IMR-90 (cell line): Measurements from ENCODE around the gene CDC5L. TPM values are rescaled to one million over a fixed set of nuclear protein-coding genes. Genes with fewer than 3 reads are reported as not detected.

ENCODE experiments used
- ATAC-seq: fragments of 200-7000 bp; cut with Tn5 transposase; 2 replicates; pipeline ENCODE4 v1.9.1; 2020; ENCODE audit warnings: low read depth, mild to moderate bottlenecking, moderate library complexity
- BruUV-seq: library from RNA; stranded (reverse); fragments of 400-500 nt; replicated peaks from 2 replicates; lab custom pipeline; 2021; lab: Mats Ljungman, UMichigan
- CTCF ChIA-PET: fragments of 300-600 bp; formaldehyde crosslinking; extraction: SDS; loops from one replicate; lab custom pipeline; 2021; ENCODE audit warnings: antibody characterized with exemption; lab: Yijun Ruan, JAX
- POLR2A ChIA-PET: fragments of 300-600 bp; sonication (Branson Sonifier 250); formaldehyde crosslinking; loops from one replicate; lab custom pipeline; 2022; ENCODE audit warnings: antibody characterized with exemption; ENCODE audit not compliant: unreplicated experiment; lab: Charles Lee
- DNase-seq: peaks from one replicate; pipeline ENCODE4 v3.0.0; 2013
- H2AFZ ChIP-seq: replicated peaks from 2 replicates; pipeline ENCODE3; 2013; ENCODE audit warnings: low read length, mild to moderate bottlenecking; ENCODE audit not compliant: poor library complexity
- H2AK5ac ChIP-seq: 2 replicates; pipeline ENCODE4 v1.6.1; 2013; ENCODE audit warnings: low read depth, low read length, inconsistent platforms
- H2AK9ac ChIP-seq: replicated peaks from 2 replicates; pipeline ENCODE3; 2013; ENCODE audit warnings: mild to moderate bottlenecking, low read depth, low read length, moderate library complexity; ENCODE audit not compliant: poor library complexity
- H2BK120ac ChIP-seq: 2 replicates; pipeline ENCODE4 v1.6.1; 2013; ENCODE audit warnings: low read depth, low read length, inconsistent platforms
- H2BK15ac ChIP-seq: 3 replicates; pipeline ENCODE4 v1.6.1; 2013; ENCODE audit warnings: low read depth, low read length, inconsistent platforms
- H2BK20ac ChIP-seq: 2 replicates; pipeline ENCODE4 v1.6.1; 2013; ENCODE audit warnings: low read depth, mild to moderate bottlenecking, inconsistent platforms, low read length, moderate library complexity
- H2BK5ac ChIP-seq: 2 replicates; pipeline ENCODE4 v1.6.1; 2013; ENCODE audit warnings: mild to moderate bottlenecking, low read depth, low read length, inconsistent platforms; ENCODE audit not compliant: poor library complexity, severe bottlenecking
- H3K14ac ChIP-seq: replicated peaks from 2 replicates; pipeline ENCODE4 v1.6.1; 2013; ENCODE audit warnings: low read depth, low read length, inconsistent platforms
- H3K18ac ChIP-seq: 2 replicates; pipeline ENCODE4 v1.6.1; 2013; ENCODE audit warnings: low read depth, low read length, control low read depth
- H3K23ac ChIP-seq: 2 replicates; pipeline ENCODE4 v1.6.1; 2013; ENCODE audit warnings: low read depth, low read length, inconsistent platforms
- H3K27ac ChIP-seq: 2 replicates; pipeline ENCODE4 v1.5.1; 2013; ENCODE audit warnings: mild to moderate bottlenecking, control low read depth, low read length; ENCODE audit not compliant: insufficient read depth
- H3K27me3 ChIP-seq: 2 replicates; pipeline ENCODE4 v1.6.1; 2013; ENCODE audit warnings: low read length; ENCODE audit not compliant: control insufficient read depth, insufficient read depth
- H3K36me3 ChIP-seq: 2 replicates; pipeline ENCODE4 v1.6.1; 2013; ENCODE audit warnings: low read length, mixed read lengths; ENCODE audit not compliant: control insufficient read depth, insufficient read depth
- H3K4ac ChIP-seq: 2 replicates; pipeline ENCODE4 v1.6.1; 2013; ENCODE audit warnings: low read depth, low read length, inconsistent platforms
- H3K4me1 ChIP-seq: 2 replicates; pipeline ENCODE4 v1.6.1; 2013; ENCODE audit warnings: low read length, mixed read lengths; ENCODE audit not compliant: control insufficient read depth, insufficient read depth
- H3K4me2 ChIP-seq: 2 replicates; pipeline ENCODE4 v1.6.1; 2013; ENCODE audit warnings: low read depth, mild to moderate bottlenecking, control low read depth, low read length, moderate library complexity
- H3K4me3 ChIP-seq: 2 replicates; pipeline ENCODE4 v1.5.1; 2013; ENCODE audit warnings: low read depth, mild to moderate bottlenecking, control low read depth, low read length, moderate library complexity; ENCODE audit not compliant: insufficient read depth
- H3K56ac ChIP-seq: 2 replicates; pipeline ENCODE4 v1.6.1; 2013; ENCODE audit warnings: low read length, inconsistent platforms; ENCODE audit not compliant: insufficient read depth; ENCODE audit errors: extremely low read depth
- H3K79me1 ChIP-seq, 2 experiments: 2 replicates each; pipeline ENCODE4 v1.6.1; 2013; ENCODE audit warnings: low read length in 2 of 2, inconsistent platforms in 1 of 2, low read depth in 1 of 2
- H3K9ac ChIP-seq: 2 replicates; pipeline ENCODE4 v1.6.1; 2013; ENCODE audit warnings: low read depth, low read length, control low read depth
- H3K9me1 ChIP-seq: 2 replicates; pipeline ENCODE4 v1.6.1; 2013; ENCODE audit warnings: low read length, inconsistent platforms; ENCODE audit not compliant: insufficient read depth
- H3K9me3 ChIP-seq: 2 replicates; pipeline ENCODE4 v1.6.1; 2013; ENCODE audit warnings: low read length; ENCODE audit not compliant: control insufficient read depth, insufficient read depth
- H4K20me1 ChIP-seq: 2 replicates; pipeline ENCODE4 v1.6.1; 2013; ENCODE audit warnings: low read length, inconsistent platforms; ENCODE audit not compliant: insufficient read depth
- H4K5ac ChIP-seq: 2 replicates; pipeline ENCODE4 v1.6.1; 2013; ENCODE audit warnings: mild to moderate bottlenecking, low read depth, low read length, control low read depth
- H4K8ac ChIP-seq, 2 experiments: 2 replicates each; pipeline ENCODE4 v1.6.1; 2013; ENCODE audit warnings: low read depth in 2 of 2, low read length in 2 of 2, control low read depth in 1 of 2, inconsistent platforms in 1 of 2
- H4K91ac ChIP-seq: 2 replicates; pipeline ENCODE4 v1.6.1; 2013; ENCODE audit warnings: low read depth, low read length, inconsistent platforms; ENCODE audit not compliant: insufficient read depth
- CEBPB ChIP-seq: IDR thresholded peaks from 2 replicates; pipeline ENCODE4 v1.6.1; 2012; ENCODE audit warnings: low read depth, low read length, improper control_type of control experiment
- CHD1 ChIP-seq: IDR thresholded peaks from 2 replicates; pipeline ENCODE4 v1.6.1; 2012; ENCODE audit warnings: low read depth, low read length, improper control_type of control experiment
- FOS ChIP-seq: fragments of 150-350 bp; IDR thresholded peaks from 2 replicates; pipeline ENCODE4 v1.6.1; 2016; ENCODE audit warnings: low read depth, low read length
- MXI1 ChIP-seq: IDR thresholded peaks from 2 replicates; pipeline ENCODE4 v1.6.1; 2012; ENCODE audit warnings: low read depth, mild to moderate bottlenecking, low read length, moderate library complexity, borderline replicate concordance
- RAD21 ChIP-seq: IDR thresholded peaks from 2 replicates; pipeline ENCODE4 v1.6.1; 2012; ENCODE audit warnings: low read length, improper control_type of control experiment
- RFX5 ChIP-seq: IDR thresholded peaks from 2 replicates; pipeline ENCODE4 v1.8.0; 2012; ENCODE audit warnings: low read depth, mild to moderate bottlenecking, low read length, moderate library complexity
- SMC3 ChIP-seq: fragments of 150-350 bp; IDR thresholded peaks from 2 replicates; pipeline ENCODE4 v1.6.1; 2016; ENCODE audit warnings: low read depth, mild to moderate bottlenecking, antibody characterized with exemption, low read length, moderate library complexity
- WGBS, 2 experiments: methylation state at CpG; one replicate each; pipeline versions ENCODE4 v1.1.5 to v1.1.7; 2013; ENCODE audit warnings: missing lambda C conversion rate in 2 of 2; ENCODE audit not compliant: insufficient read length in 1 of 2; ENCODE audit errors: extremely low coverage in 2 of 2; 5-methylcytosine and 5-hydroxymethylcytosine counted together
- dilution Hi-C: fragments of 300-500 bp; cut with HindIII; formaldehyde crosslinking; loops from one replicate; pipeline ENCODE4 v1.14.3; 2018; ENCODE audit warnings: low sequenced_read_pairs; ENCODE audit not compliant: unreplicated experiment
- in situ Hi-C: fragments of 300-500 bp; cut with MboI; formaldehyde crosslinking; loops from 3 replicates; pipeline ENCODE4 v1.14.3; 2019; ENCODE audit warnings: low sequenced_read_pairs, inconsistent platforms, mixed read lengths
- intact Hi-C: fragments of 100-400 bp; cut with micrococcal nuclease; formaldehyde crosslinking; loops from 2 replicates; pipeline ENCODE4 v1.10.0; 2022
- polyA plus RNA-seq, 3 experiments: library from polyadenylated mRNA; depleted of rRNA; stranded (reverse); fragments of >200 nt; gene quantifications; 2 replicates each; pipeline ENCODE4 v1.2.3, GENCODE V29; 2012; ENCODE audit warnings: low replicate concordance in 1 of 3
- total RNA-seq: library from RNA; depleted of rRNA; stranded (reverse); fragments of >200 nt; gene quantifications from 2 replicates; pipeline ENCODE4 v1.2.3, GENCODE V29; 2012
- TF ChIP-seq, protein P1 (sequence below): fragments of 150-350 bp; IDR thresholded peaks from 2 replicates; pipeline ENCODE4 v1.6.1; 2017; ENCODE audit warnings: mild to moderate bottlenecking, antibody characterized with exemption, low read length, low read depth

Gene CDC5L
- total and polyA plus RNA-seq, 2 of the 4 experiments (the other 2 are of a cell fraction) = 9.9 to 17.7 TPM

DNA sequence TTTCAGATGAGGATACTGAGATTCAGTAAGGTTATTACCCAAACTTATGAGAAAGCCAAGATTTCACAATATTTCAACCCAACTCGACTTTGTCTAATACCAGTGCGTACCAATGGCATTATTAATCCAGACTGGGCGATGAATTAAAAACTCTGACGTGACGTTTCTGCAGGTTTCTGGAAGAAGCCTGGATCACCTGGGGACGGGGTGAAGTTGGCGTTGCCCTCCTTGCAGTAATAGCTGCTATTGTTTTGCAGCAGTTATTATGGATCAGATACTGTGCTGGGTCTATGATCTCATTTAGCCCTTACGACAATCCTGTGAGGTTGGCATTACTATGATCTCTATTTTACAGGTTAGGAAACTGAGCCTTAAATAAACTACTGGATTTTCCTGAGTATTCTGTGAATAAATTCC is 569 bp upstream of the CDC5L start:
- ChIA-PET POLR2A (no interaction called here), CTCF (interaction anchor here (1.6 kb wide), 1 partner anchor 12 kb away, joined by 4 read pairs; no protein-coding TSS in a partner anchor)
- Histone ChIP-seq H3K14ac (peak overlapping the region; percentile 73), H2AK5ac (peak overlapping the region; percentile 14; the same call in 1 of the 2 replicates), H3K36me3 (peaks cover 9% of the 10 kb centered on the region), H3K23ac (peak overlapping the region; percentile 34; the same call in 1 of the 2 replicates), H3K4ac (peak overlapping the region; percentile 69), H2AK9ac (no peak overlapping the region), H3K9ac (peak overlapping the region; percentile 96), H2BK120ac (no peak overlapping the region), H3K9me1 (peaks cover 6% of the 10 kb centered on the region), H3K4me2 (peak overlapping the region; percentile 96), H4K8ac (peak overlapping the region; percentile 78 to 95), H3K79me1 (peaks cover 13 to 39% of the 10 kb centered on the region in 2 experiments), H3K27ac (peak overlapping the region; percentile 94), H3K18ac (peak overlapping the region; percentile 43), H3K27me3 (peaks cover 6% of the 10 kb centered on the region), H2BK15ac (no peak overlapping the region), H2BK20ac (no peak overlapping the region), H3K56ac (peak overlapping the region; percentile 92), H4K20me1 (peaks cover 16% of the 10 kb centered on the region), H3K4me1 (peaks cover 4% of the 10 kb centered on the region; the same call in 1 of the 2 replicates), H4K91ac (peak overlapping the region; percentile 44), H4K5ac (peak overlapping the region; percentile 91), H3K4me3 (peak overlapping the region; percentile 73), H2AFZ (peak overlapping the region; percentile 96), H2BK5ac (peak overlapping the region; percentile 83), H3K9me3 (no peaks in the 10 kb centered on the region)
- ATAC-seq (peak; percentile 32), DNase-seq (peak; percentile 37)
- intact Hi-C loops = no loop called here
- dilution Hi-C loops = no loop called here
- in situ Hi-C loops = no loop called here
- WGBS, 2 experiments = 40% methylated on average over 1 of the region's 8 CpGs; no CpG with 5 or more reads in 1 of the 2 experiments
- no peak for TF ChIP-seq CHD1
- no peak for TF ChIP-seq MXI1
- no peak for TF ChIP-seq SMC3
- TF ChIP-seq RAD21 = no peak
- TF ChIP-seq RFX5 = no peak
- no peak for TF ChIP-seq FOS
- peak; percentile 87 for TF ChIP-seq CEBPB
- TF ChIP-seq, protein P1, sequence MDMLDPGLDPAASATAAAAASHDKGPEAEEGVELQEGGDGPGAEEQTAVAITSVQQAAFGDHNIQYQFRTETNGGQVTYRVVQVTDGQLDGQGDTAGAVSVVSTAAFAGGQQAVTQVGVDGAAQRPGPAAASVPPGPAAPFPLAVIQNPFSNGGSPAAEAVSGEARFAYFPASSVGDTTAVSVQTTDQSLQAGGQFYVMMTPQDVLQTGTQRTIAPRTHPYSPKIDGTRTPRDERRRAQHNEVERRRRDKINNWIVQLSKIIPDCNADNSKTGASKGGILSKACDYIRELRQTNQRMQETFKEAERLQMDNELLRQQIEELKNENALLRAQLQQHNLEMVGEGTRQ = no peak
- no TSS peak for BruUV-seq
